GM21723 (cell line): ENCODE results near the gene GBX1.

Experiments
- ATAC-seq: cut with Tn5 transposase; IDR thresholded peaks from one replicate; pipeline ENCODE4 v1.9.1; 2021; ENCODE audit warnings: mild to moderate bottlenecking, moderate library complexity; ENCODE audit not compliant: unreplicated experiment

GBX1 gene

GRCh38 chr7:151174246-151175046 is 7.0 kb upstream of the GBX1 start:
- no peak for ATAC-seq

- no peak for ATAC-seq
Measured at GRCh38 chr7:151173386-151174245, 6.1 kb upstream of the GBX1 start.

- peak; percentile 71 for ATAC-seq
Measured at GRCh38 chr7:151172273-151173141, 5.0 kb upstream of the GBX1 start.

- no peak for ATAC-seq
Measured at GRCh38 chr7:151168787-151169162, 1.3 kb upstream of the GBX1 start.

GRCh38 chr7:151168003-151168786 is 701 bp upstream of the GBX1 start:
- ATAC-seq, result peak; percentile 76

- no peak for ATAC-seq
Measured at GRCh38 chr7:151166629-151167196, 781 bp downstream of the GBX1 start.

GRCh38 chr7:151161757-151162156 is 5.7 kb downstream of the GBX1 start:
- ATAC-seq, result no peak

- ATAC-seq, result no peak
Measured at GRCh38 chr7:151157645-151158329, 9.7 kb downstream of the GBX1 start.

GRCh38 chr7:151152643-151153513 is 14.6 kb downstream of the GBX1 start:
- ATAC-seq, result no peak

GRCh38 chr7:151150388-151150787 is 17.1 kb downstream of the GBX1 start:
- ATAC-seq, result no peak

- ATAC-seq, result no peak
Measured at GRCh38 chr7:151148319-151149259, 18.9 kb downstream of the GBX1 start.

GRCh38 chr7:151146761-151147160 is 20.7 kb downstream of the GBX1 start:
- no peak for ATAC-seq

GRCh38 chr7:151144387-151144786 is 23.1 kb downstream of the GBX1 start:
- ATAC-seq, result no peak

GRCh38 chr7:151143261-151144015 is 24.1 kb downstream of the GBX1 start:
- ATAC-seq, result no peak

GRCh38 chr7:151142686-151143040 is 24.8 kb downstream of the GBX1 start:
- ATAC-seq, result no peak

GRCh38 chr7:151141855-151142685 is 25.4 kb downstream of the GBX1 start:
- no peak for ATAC-seq
